HepG2 (cell line): ENCODE results near the gene BST2. TPM values are rescaled to one million over a fixed set of nuclear protein-coding genes. Genes with fewer than 3 reads are reported as not detected.

Source experiments
- ATAC-seq: fragments of 200-7000 bp; cut with Tn5 transposase; 3 replicates; pipeline ENCODE4 v1.9.1; 2020; ENCODE audit warnings: mild to moderate bottlenecking, moderate library complexity
- BruUV-seq: library from RNA; stranded (reverse); fragments of 400-500 nt; replicated peaks from 2 replicates; lab custom pipeline; 2021; lab: Mats Ljungman, UMichigan
- CTCF ChIA-PET: fragments of 300-600 bp; formaldehyde crosslinking; extraction: SDS; loops from one replicate; lab custom pipeline; 2021; ENCODE audit warnings: low total read pairs, inconsistent platforms, low intra/inter-chr PET ratio; lab: Yijun Ruan, JAX
- POLR2A ChIA-PET: fragments of 350-600 bp; sonication (Branson Sonifier 250); formaldehyde crosslinking; loops from one replicate; lab custom pipeline; 2020; ENCODE audit warnings: antibody characterized with exemption, inconsistent platforms; lab: Yijun Ruan, JAX
- DNase-seq: peaks from one replicate; pipeline ENCODE4 v3.0.0-alpha.2; 2015; ENCODE audit warnings: low spot score
- FAIRE-seq: peaks from 3 replicates; lab custom pipeline; 2011; peaks lifted over from hg19 to GRCh38; lab: Jason Lieb, UNC
- H2AFZ ChIP-seq: one replicate; pipeline ENCODE4 v1.6.1; 2011; ENCODE audit warnings: low read length, inconsistent platforms
- H3K27ac ChIP-seq: fragments of 300-600 bp; 3 replicates; pipeline ENCODE4 v1.8.0; 2011; ENCODE audit warnings: mixed run types, mild to moderate bottlenecking, mixed read lengths, low read length, inconsistent platforms; ENCODE audit not compliant: insufficient read depth; ENCODE audit errors: extremely low read length
- H3K27me3 ChIP-seq, 2 experiments: fragments of 200-600 bp in 1 of 2; 2 replicates in 1 of 2; 3 replicates in 1 of 2; pipeline versions ENCODE4 v1.6.0 to v1.8.0; 2011; ENCODE audit warnings: low read length in 2 of 2, mild to moderate bottlenecking in 2 of 2, moderate library complexity in 2 of 2, inconsistent platforms in 1 of 2; ENCODE audit not compliant: insufficient read depth in 2 of 2, control insufficient read depth in 1 of 2
- H3K36me3 ChIP-seq, 2 experiments: fragments of 200-600 bp in 1 of 2; replicated peaks in 1 of 2; 2 replicates in 1 of 2; 3 replicates in 1 of 2; pipeline versions ENCODE4 v1.5.1 to v1.8.0; 2011; ENCODE audit warnings: low read length in 2 of 2, inconsistent platforms in 1 of 2; ENCODE audit not compliant: insufficient read depth in 2 of 2, control insufficient read depth in 1 of 2
- H3K4me1 ChIP-seq: 2 replicates; pipeline ENCODE4 v1.5.1; 2012; ENCODE audit warnings: low read length, inconsistent platforms; ENCODE audit not compliant: insufficient read depth
- H3K4me2 ChIP-seq: 2 replicates; pipeline ENCODE4 v1.6.0; 2011; ENCODE audit warnings: low read depth, low read length, inconsistent platforms
- H3K4me3 ChIP-seq, 3 experiments: fragments of 200-600 bp in 1 of 3; sonication (generic), shearing (Covaris generic) in 1 of 3; replicated peaks in 1 of 3; 2 replicates each; pipeline ENCODE4 v1.5.1; 2011 to 2016; ENCODE audit warnings: low read length in 3 of 3, inconsistent platforms in 2 of 3, low read depth in 2 of 3, mild to moderate bottlenecking in 2 of 3, control low read depth in 1 of 3, mixed read lengths in 1 of 3; ENCODE audit not compliant: insufficient read depth in 1 of 3
- H3K79me2 ChIP-seq: one replicate; pipeline ENCODE4 v1.6.1; 2011; ENCODE audit warnings: low read length, inconsistent platforms; ENCODE audit not compliant: insufficient read depth
- H3K9ac ChIP-seq: 2 replicates; pipeline ENCODE4 v1.6.0; 2011; ENCODE audit warnings: mild to moderate bottlenecking, low read depth, low read length, inconsistent platforms; ENCODE audit not compliant: insufficient read depth
- H3K9me3 ChIP-seq: 2 replicates; pipeline ENCODE4 v1.5.1; 2012; ENCODE audit warnings: mild to moderate bottlenecking, low read length
- H4K20me1 ChIP-seq: 2 replicates; pipeline ENCODE4 v1.6.0; 2011; ENCODE audit warnings: inconsistent platforms, mild to moderate bottlenecking, low read length, moderate library complexity; ENCODE audit not compliant: insufficient read depth
- ELF1 ChIP-seq: sonication (generic); formaldehyde crosslinking; IDR thresholded peaks from 2 replicates; pipeline ENCODE4 v1.4.0; 2020; ENCODE audit warnings: missing genetic modification reagents
- ETV6 ChIP-seq: sonication (generic); formaldehyde crosslinking; conservative IDR thresholded peaks from 2 replicates; pipeline ENCODE4 v1.4.0; 2020; ENCODE audit warnings: missing genetic modification reagents
- MIXL1 ChIP-seq: IDR thresholded peaks from 2 replicates; pipeline ENCODE4 v1.6.1; 2016
- MYNN ChIP-seq: sonication (generic); formaldehyde crosslinking; IDR thresholded peaks from 2 replicates; pipeline ENCODE4 v1.4.0; 2020; ENCODE audit warnings: mild to moderate bottlenecking, low read depth, missing genetic modification reagents
- RNF219 ChIP-seq: sonication (generic); formaldehyde crosslinking; IDR thresholded peaks from 2 replicates; pipeline ENCODE4 v1.5.0; 2020; ENCODE audit warnings: mild to moderate bottlenecking, missing genetic modification reagents
- THRA ChIP-seq: sonication (generic); formaldehyde crosslinking; IDR thresholded peaks from 2 replicates; pipeline ENCODE4 v1.4.0; 2020; ENCODE audit warnings: missing genetic modification reagents, borderline replicate concordance
- XRCC5 ChIP-seq: fragments of 200-400 bp; formaldehyde crosslinking; optimal IDR thresholded peaks from 2 replicates; pipeline ENCODE3; 2017; ENCODE audit warnings: mild to moderate bottlenecking, low read length
- ZBED4 ChIP-seq: sonication (generic); formaldehyde crosslinking; IDR thresholded peaks from 2 replicates; pipeline ENCODE4 v1.4.0; 2020; ENCODE audit warnings: missing genetic modification reagents, borderline replicate concordance
- ZBTB34 ChIP-seq: sonication (generic); formaldehyde crosslinking; IDR thresholded peaks from 2 replicates; pipeline ENCODE4 v1.8.0; 2022; ENCODE audit warnings: mild to moderate bottlenecking, missing genetic modification reagents
- ZNF597 ChIP-seq: sonication (generic); formaldehyde crosslinking; IDR thresholded peaks from 2 replicates; pipeline ENCODE4 v1.5.0; 2020; ENCODE audit warnings: missing genetic modification reagents
- ZNF598 ChIP-seq: sonication (generic); formaldehyde crosslinking; IDR thresholded peaks from 2 replicates; pipeline ENCODE4 v1.5.1; 2020; ENCODE audit warnings: mild to moderate bottlenecking, missing genetic modification reagents, borderline replicate concordance
- ZNF639 ChIP-seq: conservative IDR thresholded peaks from 2 replicates; pipeline ENCODE4 v1.6.1; 2018; ENCODE audit warnings: missing genetic modification reagents
- WGBS: methylation state at CpG from one replicate; pipeline ENCODE4 v1.1.6; 2017; ENCODE audit warnings: low lambda C conversion rate; 5-methylcytosine and 5-hydroxymethylcytosine counted together
- in situ Hi-C: cut with HindIII; loops from 2 replicates; pipeline ENCODE4 v1.10.0; 2017; ENCODE audit warnings: low pct_unique_long_range_greater_than_20kb; ENCODE audit not compliant: extremely low pct_ligation_motif_present
- intact Hi-C: fragments of 100-400 bp; cut with micrococcal nuclease; formaldehyde crosslinking; loops from one replicate; pipeline ENCODE4 v1.10.0; 2022; ENCODE audit not compliant: unreplicated experiment
- polyA plus RNA-seq, 8 experiments: library from polyadenylated mRNA; depleted of rRNA in 3 of 8; stranded (reverse) in 7 of 8; unstranded in 1 of 8; fragments of >200 nt; fragmentation: Illumina TruSeq in 4 of 8; extraction: Trizol in 4 of 8; gene quantifications; 2 replicates each; pipeline versions ENCODE4 v1.2.1 to v1.2.3, GENCODE V29; 2011 to 2016; ENCODE audit warnings: low read depth in 4 of 8, missing spikeins in 1 of 8, mixed read lengths in 1 of 8; ENCODE audit not compliant: insufficient read depth in 1 of 8
- total RNA-seq, 5 experiments: library from RNA; depleted of rRNA; stranded (reverse); fragments of >200 nt; fragmentation: Illumina TruSeq; extraction: Trizol; gene quantifications; 2 replicates each; pipeline ENCODE4 v1.2.3, GENCODE V29; 2016; ENCODE audit warnings: low read depth in 1 of 5

BST2 gene
- total and polyA plus RNA-seq, 2 of the 13 experiments (the other 11 are each of a cell fraction or from before 2014, with no cell fraction given) = 58.8 to 93.8 TPM

GRCh38 chr19:17436094-17436873, 30.9 kb upstream of the BST2 start:
- H3K4me2 ChIP-seq = no peak overlapping the region
- WGBS = 90% methylated on average over 23 of the region's 25 CpGs
- H3K9ac ChIP-seq = no peak overlapping the region
- no TSS peak for BruUV-seq
- no peaks in the 10 kb centered on the region for H4K20me1 ChIP-seq
- H3K36me3 ChIP-seq = no peaks in the 10 kb centered on the region
- no peak overlapping the region for H3K27ac ChIP-seq
- H3K4me3 ChIP-seq = no peak overlapping the region
- no peak for ATAC-seq
- in situ Hi-C loops = no loop called here
- no peaks in the 10 kb centered on the region for H3K27me3 ChIP-seq
- DNase-seq = no peak
- H3K79me2 ChIP-seq = no peaks in the 10 kb centered on the region
- POLR2A ChIA-PET = no interaction called here
- no peaks in the 10 kb centered on the region for H3K4me1 ChIP-seq
- no peaks in the 10 kb centered on the region for H3K9me3 ChIP-seq
- CTCF ChIA-PET = no interaction called here
- intact Hi-C loops = no loop called here
- no peak for FAIRE-seq
- H2AFZ ChIP-seq = no peak overlapping the region
- no peak for TF ChIP-seq ZNF639 (CRISPR knock-in tag)
- no peak for TF ChIP-seq XRCC5
- no peak for TF ChIP-seq MYNN
- TF ChIP-seq ELF1 (CRISPR knock-in tag) = no peak
- no peak for TF ChIP-seq ZBTB34 (CRISPR knock-in tag)
- no peak for TF ChIP-seq RNF219 (CRISPR knock-in tag)
- no peak for TF ChIP-seq ZNF598
- no peak for TF ChIP-seq ZBED4 (CRISPR knock-in tag)
- TF ChIP-seq MIXL1 (CRISPR knock-in tag) = no peak
- no peak for TF ChIP-seq ZNF597 (CRISPR knock-in tag)
- TF ChIP-seq THRA = no peak
- no peak for TF ChIP-seq ETV6
